K562 (cell line): ENCODE measurements around the gene PFKP. TPM values are rescaled to one million over a fixed set of nuclear protein-coding genes. Genes with fewer than 3 reads are reported as not detected.
A peak's percentile ranks its signal among the peaks of the same experiment; 100 is the strongest.

Source experiments
- ADNP ChIP-seq: fragments of 200-800 bp; sonication (Bioruptor generic); IDR thresholded peaks from 2 replicates; pipeline ENCODE4 v1.6.1; 2016; ENCODE audit warnings: missing genetic modification characterization, missing compliant biosample characterization
- ARHGAP35 ChIP-seq: fragments of 450-650 bp; IDR thresholded peaks from 2 replicates; pipeline ENCODE4 v1.6.1; 2018; ENCODE audit not compliant: partially characterized antibody
- ARID3B ChIP-seq: fragments of 250-450 bp; sonication (Bioruptor Pico); IDR thresholded peaks from 2 replicates; pipeline ENCODE4 v1.4.0; 2020; ENCODE audit warnings: borderline replicate concordance
- ATF3 ChIP-seq, 2 experiments: fragments of 450-650 bp in 1 of 2; sonication (generic) in 1 of 2; formaldehyde crosslinking in 1 of 2; IDR thresholded peaks in 1 of 2; conservative IDR thresholded peaks in 1 of 2; 2 replicates each; pipeline versions ENCODE4 v1.6.1 to v1.8.1; 2016 to 2023; ENCODE audit warnings: mild to moderate bottlenecking in 2 of 2, moderate library complexity in 2 of 2, inconsistent platforms in 1 of 2, missing genetic modification reagents in 1 of 2
- BHLHE40 ChIP-seq: IDR thresholded peaks from 2 replicates; pipeline ENCODE4 v1.6.1; 2011; ENCODE audit warnings: low read length, improper control_type of control experiment
- CHAMP1 ChIP-seq: fragments of 450-650 bp; IDR thresholded peaks from 2 replicates; pipeline ENCODE4 v1.6.1; 2016; ENCODE audit warnings: mild to moderate bottlenecking
- KAT7 ChIP-seq: sonication (generic); formaldehyde crosslinking; IDR thresholded peaks from 2 replicates; pipeline ENCODE4 v1.8.0; 2022; ENCODE audit warnings: missing genetic modification reagents, mild to moderate bottlenecking, borderline replicate concordance
- NR4A1 ChIP-seq, 2 experiments: fragments of 250-450 bp in 1 of 2; fragments of 450-650 bp in 1 of 2; sonication (Bioruptor Pico) in 1 of 2; IDR thresholded peaks; 2 replicates each; pipeline versions ENCODE4 v1.4.0 to v1.6.1; 2016 to 2020; ENCODE audit warnings: mild to moderate bottlenecking in 2 of 2, missing compliant biosample characterization in 1 of 2, missing genetic modification characterization in 1 of 2, moderate library complexity in 1 of 2
- NRF1 ChIP-seq, 2 experiments: fragments of 450-650 bp; IDR thresholded peaks in 1 of 2; conservative IDR thresholded peaks in 1 of 2; 2 replicates each; pipeline ENCODE4 v1.6.1; 2014; ENCODE audit warnings: mild to moderate bottlenecking in 2 of 2
- SMARCA5 ChIP-seq: fragments of 450-650 bp; IDR thresholded peaks from 2 replicates; pipeline ENCODE4 v1.6.1; 2016
- SNRNP70 ChIP-seq: fragments of 200-400 bp; formaldehyde crosslinking; optimal IDR thresholded peaks from 2 replicates; pipeline ENCODE3; 2017; ENCODE audit warnings: low read depth, low read length
- ZBTB5 ChIP-seq: fragments of 450-650 bp; IDR thresholded peaks from 2 replicates; pipeline ENCODE4 v1.6.1; 2017; ENCODE audit warnings: antibody characterized with exemption
- ZNF592 ChIP-seq: fragments of 450-650 bp; IDR thresholded peaks from 2 replicates; pipeline ENCODE4 v1.6.1; 2017; ENCODE audit warnings: antibody characterized with exemption, mild to moderate bottlenecking
- ZNF79 ChIP-seq: fragments of 250-450 bp; sonication (Bioruptor Pico); IDR thresholded peaks from 2 replicates; pipeline ENCODE4 v1.4.0; 2020; ENCODE audit warnings: low read depth, mild to moderate bottlenecking, moderate library complexity
- polyA plus RNA-seq, 8 experiments: library from polyadenylated mRNA; depleted of rRNA in 4 of 8; stranded (reverse) in 5 of 8; unstranded in 3 of 8; fragments of >200 nt; fragmentation: Nextera tagmentation in 2 of 8; fragmentation: Illumina TruSeq in 1 of 8; extraction: Ambion mirVana in 2 of 8; extraction: Trizol in 1 of 8; gene quantifications; 2 replicates each; pipeline versions ENCODE4 v1.2.1 to v1.2.3, GENCODE V29; 2011 to 2014; ENCODE audit warnings: inconsistent platforms in 1 of 8, missing spikeins in 1 of 8
- total RNA-seq, 7 experiments: library from RNA; depleted of rRNA in 6 of 7; stranded (reverse); fragments of >200 nt in 6 of 7; fragmentation: Illumina TruSeq in 2 of 7; extraction: Trizol in 2 of 7; gene quantifications; 2 replicates each; pipeline versions ENCODE4 v1.2.1 to v1.2.3, GENCODE V29; 2011 to 2021; ENCODE audit warnings: low replicate concordance in 1 of 7

The PFKP gene
- total and polyA plus RNA-seq, 9 of the 15 experiments (the other 6 are each of a cell fraction or from before 2014, with no cell fraction given), result 23.5 to 116 (median 62.1) TPM

GRCh38 chr10:3045471-3046209 lies 21.7 kb upstream of the PFKP start (continued):
- TF ChIP-seq ATF3 (IDR thresholded peaks at IDR 0.05) (peak; percentile 82), ATF3 (CRISPR knock-in tag; conservative IDR thresholded peaks at IDR 0.05) (peak; percentile 34; the same call in 1 of the 2 replicates), ZBTB5 (no peak), SMARCA5 (no peak), ZNF79 (no peak), ARID3B (no peak), ZNF592 (peak; percentile 78), NRF1 (conservative IDR thresholded peaks at IDR 0.05 in 1 of 2, IDR thresholded peaks at IDR 0.05 in 1 of 2) (0 out of 4 replicates have a peak, but pooled peaks of 1 of the 2 experiments have one; percentile 21), CHAMP1 (no peak), KAT7 (no peak), SNRNP70 (no peak), ARHGAP35 (no peak), NR4A1 (CRISPR knock-in tag; IDR thresholded peaks at IDR 0.05) (no peak), NR4A1 (tag; IDR thresholded peaks at IDR 0.05) (0 out of 2 replicates have a peak, but pooled peaks have one; percentile 30), ADNP (tag) (no peak), BHLHE40 (peak; percentile 43)
